ENCODE data around the gene WFDC13.

DNA sequence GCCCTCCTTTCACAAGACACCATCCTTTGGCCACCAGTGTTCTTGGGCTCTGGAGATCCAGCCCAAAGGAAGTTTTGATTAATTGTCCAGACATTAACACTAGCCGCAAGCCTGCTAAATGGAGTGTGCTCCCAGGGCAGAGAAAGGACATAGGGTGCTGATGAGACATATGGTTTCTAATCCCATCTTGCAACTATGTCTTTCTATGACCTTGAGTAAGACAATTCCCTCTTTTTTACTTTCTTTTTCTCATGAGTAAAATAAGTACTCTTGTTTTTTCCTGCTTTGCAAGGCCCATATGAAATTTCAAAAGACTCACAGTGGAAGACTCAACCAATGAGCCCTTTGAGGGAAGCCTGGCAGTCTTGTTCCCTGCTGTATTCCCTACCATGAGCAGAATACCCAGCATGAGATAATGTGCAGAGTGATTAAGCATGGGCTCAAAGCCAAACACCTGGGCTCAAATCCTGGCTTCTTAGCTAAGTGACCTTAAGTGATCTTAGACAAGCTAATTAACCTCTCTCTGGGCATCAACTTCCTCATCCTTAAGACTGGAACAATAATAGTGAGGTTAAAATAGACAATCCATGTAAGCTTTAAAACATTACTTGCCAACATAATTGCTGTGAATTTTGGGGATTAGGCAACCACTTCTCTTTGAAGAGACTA is 3.3 kb downstream of the WFDC13 start, which contains the start of gene WFDC10B:
- TF ChIP-seq, protein P1, sequence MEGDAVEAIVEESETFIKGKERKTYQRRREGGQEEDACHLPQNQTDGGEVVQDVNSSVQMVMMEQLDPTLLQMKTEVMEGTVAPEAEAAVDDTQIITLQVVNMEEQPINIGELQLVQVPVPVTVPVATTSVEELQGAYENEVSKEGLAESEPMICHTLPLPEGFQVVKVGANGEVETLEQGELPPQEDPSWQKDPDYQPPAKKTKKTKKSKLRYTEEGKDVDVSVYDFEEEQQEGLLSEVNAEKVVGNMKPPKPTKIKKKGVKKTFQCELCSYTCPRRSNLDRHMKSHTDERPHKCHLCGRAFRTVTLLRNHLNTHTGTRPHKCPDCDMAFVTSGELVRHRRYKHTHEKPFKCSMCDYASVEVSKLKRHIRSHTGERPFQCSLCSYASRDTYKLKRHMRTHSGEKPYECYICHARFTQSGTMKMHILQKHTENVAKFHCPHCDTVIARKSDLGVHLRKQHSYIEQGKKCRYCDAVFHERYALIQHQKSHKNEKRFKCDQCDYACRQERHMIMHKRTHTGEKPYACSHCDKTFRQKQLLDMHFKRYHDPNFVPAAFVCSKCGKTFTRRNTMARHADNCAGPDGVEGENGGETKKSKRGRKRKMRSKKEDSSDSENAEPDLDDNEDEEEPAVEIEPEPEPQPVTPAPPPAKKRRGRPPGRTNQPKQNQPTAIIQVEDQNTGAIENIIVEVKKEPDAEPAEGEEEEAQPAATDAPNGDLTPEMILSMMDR (IDR thresholded peaks at IDR 0.05; ENCODE audit: borderline replicate concordance, extremely low read depth, low read length, poor library complexity, severe bottlenecking), result no peak
- no peak for TF ChIP-seq EZH2 (IDR thresholded peaks at IDR 0.05; ENCODE audit: borderline replicate concordance, low read depth, low read length, severe bottlenecking)

All from DND-41 (cell line).